OCI-LY3 (cell line): ENCODE measurements around the gene TRAPPC14.

ENCODE experiments used
- H2AFZ ChIP-seq: fragments of 200-600, 300-600 bp; shearing (Covaris generic); 2 replicates; pipeline ENCODE4 v1.6.0; 2014; ENCODE audit warnings: antibody characterized with exemption, low read depth, low read length
- H3K27ac ChIP-seq: fragments of 200-600, 300-600 bp; sonication (generic); 2 replicates; pipeline ENCODE4 v1.5.1; 2014; ENCODE audit warnings: mild to moderate bottlenecking, low read length, moderate library complexity, mixed read lengths
- H3K27me3 ChIP-seq: fragments of 200-600, 300-600 bp; sonication (generic); 2 replicates; pipeline ENCODE4 v1.6.1; 2014; ENCODE audit warnings: low read depth, low read length, mixed read lengths
- H3K36me3 ChIP-seq: fragments of 200-600, 300-600 bp; sonication (generic); replicated peaks from 2 replicates; pipeline ENCODE3; 2014; ENCODE audit warnings: low read depth, low read length, mixed read lengths
- H3K4me1 ChIP-seq: fragments of 300-600, 200-600 bp; sonication (generic); 2 replicates; pipeline ENCODE4 v1.6.1; 2014; ENCODE audit warnings: low read length, mixed read lengths
- H3K4me2 ChIP-seq: fragments of 200-600, 300-600 bp; sonication (generic); 2 replicates; pipeline ENCODE4 v1.6.1; 2014; ENCODE audit warnings: low read length, mixed read lengths
- H3K4me3 ChIP-seq: fragments of 300-600, 200-600 bp; sonication (generic); 2 replicates; pipeline ENCODE4 v1.5.1; 2014; ENCODE audit warnings: antibody characterized with exemption, mild to moderate bottlenecking, low read length, moderate library complexity
- H3K79me2 ChIP-seq: fragments of 300-600, 200-600 bp; shearing (Covaris generic); 2 replicates; pipeline ENCODE4 v1.6.1; 2014; ENCODE audit warnings: mild to moderate bottlenecking, low read length, mixed read lengths
- H3K9ac ChIP-seq: fragments of 300-600, 200-600 bp; shearing (Covaris generic); 2 replicates; pipeline ENCODE4 v1.6.0; 2014; ENCODE audit warnings: mild to moderate bottlenecking, low read length, moderate library complexity
- H3K9me3 ChIP-seq: fragments of 200-600, 300-600 bp; shearing (Covaris generic); 2 replicates; pipeline ENCODE4 v1.6.1; 2014; ENCODE audit warnings: low read length, mixed read lengths; ENCODE audit not compliant: insufficient read depth
- H4K20me1 ChIP-seq: fragments of 200-600, 300-600 bp; sonication (generic); 2 replicates; pipeline ENCODE4 v1.6.1; 2016; ENCODE audit warnings: low read length, mixed read lengths; ENCODE audit not compliant: insufficient read depth
- CTCF ChIP-seq: fragments of 200-600, 300-600 bp; sonication (generic); IDR thresholded peaks from 2 replicates; pipeline ENCODE4 v1.5.1; 2014; ENCODE audit warnings: antibody characterized with exemption, low read length, low read depth
- EZH2phosphoT487 ChIP-seq: fragments of 200-600 bp; shearing (Covaris generic); IDR thresholded peaks from 2 replicates; pipeline ENCODE4 v1.6.1; 2018; ENCODE audit warnings: antibody characterized with exemption, mixed run types, low read depth

TRAPPC14 gene

GRCh38 chr7:100153708-100154535 is 4.6 kb downstream of the TRAPPC14 start:
- peaks cover 33% of the 10 kb centered on the region for H3K79me2 ChIP-seq
- no peak overlapping the region for H3K9ac ChIP-seq
- H3K4me3 ChIP-seq: no peak overlapping the region
- no peak for TF ChIP-seq EZH2phosphoT487
- H3K27ac ChIP-seq: no peak overlapping the region
- H4K20me1 ChIP-seq: peaks cover 2% of the 10 kb centered on the region; the same call in 1 of the 2 replicates
- H3K36me3 ChIP-seq: peaks cover 38% of the 10 kb centered on the region
- H3K27me3 ChIP-seq: no peaks in the 10 kb centered on the region
- peaks cover 32% of the 10 kb centered on the region for H3K4me1 ChIP-seq
- no peak overlapping the region for H2AFZ ChIP-seq
- H3K9me3 ChIP-seq: no peaks in the 10 kb centered on the region
- no peak overlapping the region for H3K4me2 ChIP-seq

- Histone ChIP-seq H3K9me3 (no peaks in the 10 kb centered on the region), H3K27ac (no peak overlapping the region), H3K9ac (no peak overlapping the region), H3K79me2 (peaks cover 32% of the 10 kb centered on the region), H3K4me2 (no peak overlapping the region), H3K27me3 (no peaks in the 10 kb centered on the region), H3K4me1 (peaks cover 34% of the 10 kb centered on the region), H3K4me3 (no peak overlapping the region), H2AFZ (no peak overlapping the region), H4K20me1 (peaks cover 2% of the 10 kb centered on the region; the same call in 1 of the 2 replicates), H3K36me3 (peaks cover 38% of the 10 kb centered on the region)
- TF ChIP-seq CTCF: no peak
- TF ChIP-seq EZH2phosphoT487: no peak
Observed at GRCh38 chr7:100152937-100153666, 5.4 kb downstream of the TRAPPC14 start.

- TF ChIP-seq EZH2phosphoT487 (no peak), CTCF (peak; percentile 5; the same call in 1 of the 2 replicates)
- Histone ChIP-seq H2AFZ (no peak overlapping the region), H3K9me3 (no peaks in the 10 kb centered on the region), H3K4me1 (peaks cover 30% of the 10 kb centered on the region), H3K27me3 (no peaks in the 10 kb centered on the region), H3K9ac (no peak overlapping the region), H3K4me2 (0 out of 2 replicates have a peak overlapping the region, but pooled peaks have one; percentile 9), H4K20me1 (0 out of 2 replicates have a peak, but pooled peaks cover 2% of the 10 kb centered on the region), H3K4me3 (no peak overlapping the region), H3K27ac (peak overlapping the region; percentile 49), H3K36me3 (peaks cover 38% of the 10 kb centered on the region), H3K79me2 (peaks cover 27% of the 10 kb centered on the region)
Observed at GRCh38 chr7:100152404-100152803, 6.1 kb downstream of the TRAPPC14 start.

- Histone ChIP-seq H3K36me3 (peaks cover 19% of the 10 kb centered on the region), H3K27me3 (no peaks in the 10 kb centered on the region), H3K9ac (peak within 1 kb of the TSS; percentile 98), H2AFZ (peak within 1 kb of the TSS; percentile 76; the same call in 1 of the 2 replicates), H3K79me2 (peaks cover 27% of the 10 kb centered on the region), H3K4me2 (peak within 1 kb of the TSS; percentile 96), H3K4me3 (peak within 1 kb of the TSS; percentile 88), H3K4me1 (peaks cover 21% of the 10 kb centered on the region), H4K20me1 (0 out of 2 replicates have a peak, but pooled peaks cover 2% of the 10 kb centered on the region), H3K27ac (peak within 1 kb of the TSS; percentile 74), H3K9me3 (no peaks in the 10 kb centered on the region)
- TF ChIP-seq EZH2phosphoT487: no peak
- no peak for TF ChIP-seq CTCF
Observed at GRCh38 chr7:100148559-100149328, 9.8 kb downstream of the TRAPPC14 start, which contains the start of gene LAMTOR4. Gene LAMTOR4 (plus strand): TSS chr7:100148918. CDS start chr7:100148973, 55 bp downstream.
